Keratinocyte (primary cell): Measurements from ENCODE around the gene CD93.

Source experiments
- CTCF ChIP-seq, 3 experiments: IDR thresholded peaks in 1 of 3; conservative IDR thresholded peaks in 1 of 3; optimal IDR thresholded peaks in 1 of 3; 2 replicates in 2 of 3; 3 replicates in 1 of 3; pipeline versions ENCODE3 to v1.5.1; 2011; ENCODE audit warnings: low read length in 3 of 3, mild to moderate bottlenecking in 3 of 3, moderate library complexity in 2 of 3, control low read depth in 1 of 3, inconsistent platforms in 1 of 3; ENCODE audit not compliant: insufficient read depth in 2 of 3; ENCODE audit errors: extremely low read depth in 1 of 3
- EZH2 ChIP-seq: IDR thresholded peaks from one replicate; pipeline ENCODE4 v1.6.1; 2012; ENCODE audit warnings: inconsistent platforms, mild to moderate bottlenecking, low read length, moderate library complexity

- TF ChIP-seq CTCF (optimal IDR thresholded peaks at IDR 0.05 in 1 of 3, IDR thresholded peaks at IDR 0.05 in 1 of 3, conservative IDR thresholded peaks at IDR 0.05 in 1 of 3; ENCODE audit: extremely low read depth in 1 of 3, insufficient read depth in 2 of 3, low read length in 3 of 3) = no peak
- no peak for TF ChIP-seq EZH2
Measured at GRCh38 chr20:23117738-23118137, 31.6 kb upstream of the CD93 start.
